Left forelimb (tissue), 1 donor: ENCODE data around the gene CABCOCO1.
"Not testable (repeated sequence)": the region's sequence is repeated elsewhere in the genome, so short reads cannot be mapped to it uniquely, and the experiment has no call there.

Source experiments
- DNase-seq: peaks from one replicate; pipeline ENCODE4 v3.0.0-alpha.2; 2018; ENCODE audit warnings: low spot score

Gene CABCOCO1

GRCh38 chr10:61643316-61643751, 19.4 kb upstream of the CABCOCO1 start:
- DNase-seq: no peak

- no peak for DNase-seq
Measured at GRCh38 chr10:61653699-61654098, 9.0 kb upstream of the CABCOCO1 start.

- DNase-seq: no peak
Measured at GRCh38 chr10:61655335-61655851, 7.3 kb upstream of the CABCOCO1 start.

DNA sequence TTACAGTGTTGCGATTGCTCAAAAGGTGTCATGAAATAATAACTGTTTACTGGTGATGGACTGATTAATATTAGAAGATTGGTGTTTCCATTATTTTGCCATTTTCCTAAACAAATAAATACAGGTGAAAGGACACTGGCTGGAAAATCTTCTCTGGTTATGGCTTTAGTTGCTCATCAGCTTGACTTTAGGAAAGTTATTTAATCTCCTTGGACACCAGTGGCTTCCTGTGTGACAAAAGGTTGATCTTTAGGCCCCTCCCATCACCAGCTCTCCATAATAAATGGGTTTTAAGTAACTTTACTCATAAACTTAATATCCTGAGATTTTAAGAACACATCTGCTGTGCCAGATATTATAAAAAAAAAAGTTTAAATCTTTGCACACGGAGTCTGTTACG, 737 bp downstream of the CABCOCO1 start:
- no peak for DNase-seq

GRCh38 chr10:61664985-61665384, 2.3 kb downstream of the CABCOCO1 start:
- DNase-seq: no peak

DNA sequence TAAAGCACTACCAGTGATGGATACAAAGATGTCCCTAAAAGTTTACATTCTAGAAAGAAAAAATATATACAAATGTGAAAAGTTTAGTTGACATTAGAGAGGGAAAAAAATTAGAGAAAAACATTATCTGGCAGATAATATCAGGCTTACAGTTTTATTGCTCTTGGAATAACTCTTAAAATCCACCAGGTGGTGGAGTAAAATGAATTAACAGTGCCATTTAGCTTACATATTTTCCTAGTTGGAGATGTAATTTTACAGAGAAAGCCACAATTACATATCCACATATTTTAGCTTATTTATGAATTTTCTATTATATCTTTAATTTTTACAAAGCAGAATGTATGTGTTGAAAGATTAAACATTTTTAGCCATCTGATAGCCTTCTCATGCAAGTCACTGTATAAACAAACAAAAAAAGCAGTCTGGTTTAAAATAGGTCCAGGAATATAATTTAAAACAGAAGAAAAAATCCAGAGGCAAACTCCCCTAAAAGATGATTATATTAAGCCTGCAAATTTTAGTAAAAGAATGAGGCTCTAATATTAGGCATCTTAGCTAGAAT, 6.5 kb downstream of the CABCOCO1 start:
- no peak for DNase-seq

- no peak for DNase-seq
Measured at GRCh38 chr10:61669849-61670248, 7.1 kb downstream of the CABCOCO1 start.

GRCh38 chr10:61673360-61673759, 10.6 kb downstream of the CABCOCO1 start:
- DNase-seq: no peak

- DNase-seq: no peak
Measured at GRCh38 chr10:61682323-61682722, 19.6 kb downstream of the CABCOCO1 start.

DNA sequence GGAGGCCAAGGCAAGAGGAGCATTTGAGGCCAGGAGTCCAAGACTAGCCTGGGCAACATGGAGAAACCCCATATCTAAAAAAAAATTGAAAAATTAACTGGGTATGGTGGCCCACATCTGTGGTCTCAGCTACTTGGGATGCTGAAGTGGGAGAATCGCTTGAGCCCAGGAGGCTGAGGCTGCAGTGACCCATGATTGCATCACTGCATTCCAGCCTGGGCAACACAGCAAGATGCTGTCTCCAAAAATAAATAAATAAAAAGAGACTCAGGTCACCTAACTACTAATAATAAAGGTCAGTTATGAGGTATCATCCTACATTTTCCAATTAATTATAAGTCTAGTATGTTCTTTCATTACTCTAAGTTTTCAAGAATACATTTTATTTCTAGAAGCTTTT, 20.6 kb downstream of the CABCOCO1 start:
- DNase-seq: no peak

DNA sequence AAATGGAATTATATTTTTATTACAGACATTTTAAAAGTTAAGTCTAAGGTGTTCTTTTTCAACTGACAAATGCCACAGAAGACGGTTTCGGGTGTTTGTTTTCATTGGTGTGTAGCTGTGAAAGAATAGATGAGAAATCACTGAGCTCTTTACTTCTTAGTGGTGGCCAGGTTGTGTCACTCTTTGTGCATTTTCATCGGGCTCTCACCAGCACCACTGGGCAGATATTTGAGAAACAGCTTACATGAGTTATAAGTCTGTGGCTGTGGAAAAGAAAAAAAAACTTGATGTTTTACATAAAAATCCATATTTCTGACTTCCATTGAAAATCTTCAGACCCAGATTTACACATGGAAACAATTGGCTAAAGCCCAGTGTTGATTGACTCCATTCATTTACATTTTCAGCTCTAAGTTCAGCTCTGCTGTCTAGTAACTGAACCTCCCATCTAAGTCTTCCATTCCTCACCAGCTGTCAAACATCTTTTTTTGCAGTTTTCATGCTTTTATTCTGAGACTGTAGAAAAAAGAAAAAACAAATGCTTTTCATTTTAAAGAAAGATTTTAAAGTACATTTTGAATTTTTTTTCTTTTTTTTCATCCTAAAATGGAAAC, 22.3 kb downstream of the CABCOCO1 start:
- no peak for DNase-seq

DNA sequence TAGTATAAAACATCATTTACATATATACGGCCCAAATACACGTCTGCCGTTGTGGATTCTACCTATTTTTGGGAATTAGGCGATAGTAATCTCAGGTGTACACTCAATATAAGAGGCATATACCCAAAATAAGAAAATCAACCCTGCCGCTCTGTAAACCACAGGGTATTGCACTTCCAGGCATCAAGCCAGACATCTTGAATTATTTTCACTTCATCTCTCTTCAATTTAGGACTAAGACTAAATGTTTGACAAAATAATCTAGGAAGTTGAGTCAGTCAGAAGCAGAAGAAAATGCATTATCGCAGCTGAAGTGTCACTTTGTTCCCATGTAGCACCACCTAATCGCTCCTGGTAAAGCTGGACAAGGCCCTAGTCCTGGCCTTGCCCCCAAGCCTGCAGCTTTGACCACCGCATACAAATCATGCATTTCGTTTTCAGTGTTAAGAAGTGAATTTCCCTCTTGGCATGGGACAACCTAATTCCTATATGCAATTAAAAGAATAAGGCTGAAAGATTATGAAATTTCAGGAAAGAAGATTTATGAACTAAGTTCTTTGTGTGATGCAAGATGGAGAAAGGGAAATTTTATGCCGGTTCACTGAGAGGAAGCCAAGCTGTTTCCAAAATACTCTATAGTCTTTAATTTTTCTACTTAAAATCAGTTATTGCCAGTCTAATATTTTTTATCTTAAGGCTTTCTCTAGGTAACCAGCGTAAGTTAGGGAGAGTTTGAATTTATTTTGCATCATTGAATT, 26.0 kb downstream of the CABCOCO1 start:
- no peak for DNase-seq

- not testable (repeated sequence) for DNase-seq
Measured at GRCh38 chr10:61691667-61692066, 28.9 kb downstream of the CABCOCO1 start.

DNA sequence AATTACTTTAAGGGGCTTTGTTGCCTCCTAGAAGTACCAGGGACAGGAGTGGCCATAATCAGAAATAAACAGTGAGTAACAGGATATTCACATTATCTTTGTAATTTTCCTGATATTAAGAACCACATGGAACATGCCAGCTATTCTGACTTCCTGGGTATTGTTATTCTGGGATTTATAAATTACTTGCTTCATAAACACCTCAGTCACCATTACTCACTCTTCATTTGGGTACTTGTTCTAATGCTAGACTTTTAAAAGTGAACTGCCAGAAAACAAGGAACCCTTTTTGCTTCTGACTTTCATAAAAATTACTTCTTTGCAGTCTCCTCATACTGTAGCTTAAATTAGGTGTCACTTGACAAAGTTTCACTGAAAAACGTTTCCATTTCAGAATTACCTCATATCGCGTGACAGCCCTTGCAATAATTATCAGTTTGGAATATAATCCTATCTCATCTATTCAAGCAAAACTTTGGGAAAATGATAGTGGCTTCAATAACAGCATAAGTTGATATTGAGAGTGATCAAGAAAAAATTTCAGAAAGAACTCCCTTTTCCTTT, 29.8 kb downstream of the CABCOCO1 start:
- DNase-seq: no peak

GRCh38 chr10:61698968-61699655, 36.4 kb downstream of the CABCOCO1 start:
- no peak for DNase-seq

DNA sequence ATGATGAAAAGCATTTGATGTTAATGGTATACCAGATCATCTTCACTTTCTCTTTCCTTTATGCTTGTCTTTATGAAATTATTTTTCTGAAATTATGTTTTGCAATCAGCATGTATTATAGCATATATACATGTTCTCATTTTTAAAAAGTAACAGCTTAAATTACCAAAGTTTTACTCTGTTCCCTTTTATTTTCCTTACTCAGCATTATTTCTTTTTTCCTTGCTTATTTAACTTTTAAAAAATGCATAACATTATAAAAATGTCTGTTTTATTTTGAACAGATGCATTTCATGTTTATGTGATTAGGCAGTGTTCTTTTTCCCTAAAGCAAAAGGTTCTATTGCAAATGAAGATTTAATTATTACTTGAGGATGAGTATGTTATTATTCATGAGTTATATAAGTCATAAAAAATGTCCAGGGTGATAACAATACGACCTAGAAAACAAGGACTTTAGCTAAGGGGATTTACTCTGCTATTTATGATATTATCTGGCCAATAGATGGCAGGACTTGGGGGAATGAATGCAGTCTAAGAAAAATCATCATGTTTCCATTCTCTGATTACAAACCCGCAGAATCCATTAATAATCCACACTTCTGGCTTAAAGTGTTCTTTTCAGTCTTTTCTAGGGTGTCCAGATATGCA, 38.5 kb downstream of the CABCOCO1 start:
- no peak for DNase-seq

DNA sequence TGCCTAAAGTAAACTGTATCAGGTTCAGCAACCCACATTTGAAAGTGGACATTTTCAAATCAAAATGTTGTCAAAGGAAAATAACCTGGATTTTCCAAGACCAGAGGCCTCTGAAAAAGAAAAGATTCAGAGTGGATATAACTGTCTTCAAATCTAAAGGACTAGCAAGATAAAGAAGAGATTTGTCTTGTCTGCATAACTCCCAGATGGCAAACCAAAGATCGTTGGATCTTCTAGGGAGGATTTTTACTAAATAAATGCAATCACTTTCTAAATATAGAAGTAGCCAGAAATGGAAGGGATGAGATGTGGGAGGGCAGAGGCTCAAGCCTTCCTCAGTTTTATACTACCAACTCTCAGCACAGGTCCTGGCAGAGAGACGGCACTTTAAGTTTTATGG, 39.0 kb downstream of the CABCOCO1 start:
- no peak for DNase-seq

- DNase-seq: no peak
Measured at GRCh38 chr10:61702584-61702983, 39.9 kb downstream of the CABCOCO1 start.

GRCh38 chr10:61705022-61705613, 42.4 kb downstream of the CABCOCO1 start:
- DNase-seq: no peak

GRCh38 chr10:61708846-61709245, 46.1 kb downstream of the CABCOCO1 start:
- no peak for DNase-seq

DNA sequence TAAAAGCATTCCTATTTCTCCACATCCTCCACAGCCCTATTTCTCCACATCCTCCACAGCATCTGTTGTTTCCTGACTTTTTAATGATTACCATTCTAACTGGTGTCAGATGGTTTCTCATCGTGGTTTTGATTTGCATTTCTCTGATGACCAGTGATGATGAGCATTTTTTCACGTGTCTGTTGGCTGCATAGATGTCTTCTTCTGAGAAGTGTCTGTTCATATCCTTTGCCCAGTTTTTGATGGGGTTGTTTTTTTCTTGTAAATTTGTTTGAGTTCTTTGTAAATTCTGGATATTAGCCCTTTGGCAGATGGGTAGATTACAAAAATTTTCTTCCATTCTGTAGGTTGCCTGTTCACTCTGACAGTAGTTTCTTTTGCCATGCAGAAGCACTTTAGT, 49.4 kb downstream of the CABCOCO1 start:
- not testable (repeated sequence) for DNase-seq
